HG03064 (cell line): ENCODE measurements around the gene IGLL1.
"Not testable (repeated sequence)": the region's sequence is repeated elsewhere in the genome, so short reads cannot be mapped to it uniquely, and the experiment has no call there.

Experiments used
- ATAC-seq: cut with Tn5 transposase; IDR thresholded peaks from one replicate; pipeline ENCODE4 v1.9.1; 2021; ENCODE audit warnings: low read depth; ENCODE audit not compliant: unreplicated experiment

The IGLL1 gene

DNA sequence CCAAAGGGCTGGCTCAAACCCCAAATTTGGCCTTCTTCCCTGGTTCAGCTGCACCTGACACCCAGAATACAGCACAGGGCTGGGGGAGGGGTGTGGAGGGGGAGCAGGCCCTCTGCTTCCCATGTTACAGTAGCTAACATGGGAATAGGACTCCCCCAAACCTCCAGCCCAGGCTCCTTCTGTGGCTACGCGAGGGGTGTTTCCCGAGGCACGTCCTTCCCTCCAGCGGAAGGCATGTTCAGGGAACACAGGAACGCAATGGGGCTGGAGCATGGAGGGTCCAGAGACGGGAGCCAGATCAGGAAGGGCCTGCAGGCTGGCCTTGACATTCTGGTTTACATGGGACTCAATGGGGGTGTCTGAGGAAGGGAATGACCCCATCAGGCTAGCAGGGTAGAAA is 11.8 kb upstream of the IGLL1 start:
- no peak for ATAC-seq

DNA sequence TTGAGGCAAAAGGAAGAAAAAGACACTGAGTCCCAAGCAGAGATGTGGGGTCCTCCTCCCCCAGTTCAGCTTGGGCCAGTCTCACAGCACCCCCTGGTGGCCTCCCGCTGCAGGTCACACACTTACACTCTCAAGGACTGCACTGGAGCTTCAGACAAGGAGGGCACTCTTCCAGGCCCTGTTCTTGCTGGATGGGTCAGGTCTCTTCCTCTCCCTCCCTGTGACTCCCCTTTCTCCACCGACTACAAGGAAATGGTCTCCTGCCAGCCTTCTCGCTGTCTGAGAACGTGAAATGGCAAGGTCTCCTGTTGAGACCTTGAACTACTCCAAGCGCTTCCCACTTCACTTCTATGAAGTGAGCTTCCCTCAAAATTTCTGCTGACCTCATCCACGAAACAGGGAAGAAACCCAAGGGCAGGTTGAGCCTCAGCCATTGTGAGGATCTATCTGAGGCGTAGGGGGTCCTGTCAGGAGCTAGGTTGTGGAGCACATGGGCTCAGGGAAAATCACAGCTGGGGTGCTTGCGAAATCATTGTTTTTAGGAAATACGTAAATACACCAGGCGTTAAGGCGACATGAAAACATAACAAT is 11.2 kb upstream of the IGLL1 start:
- ATAC-seq = no peak

DNA sequence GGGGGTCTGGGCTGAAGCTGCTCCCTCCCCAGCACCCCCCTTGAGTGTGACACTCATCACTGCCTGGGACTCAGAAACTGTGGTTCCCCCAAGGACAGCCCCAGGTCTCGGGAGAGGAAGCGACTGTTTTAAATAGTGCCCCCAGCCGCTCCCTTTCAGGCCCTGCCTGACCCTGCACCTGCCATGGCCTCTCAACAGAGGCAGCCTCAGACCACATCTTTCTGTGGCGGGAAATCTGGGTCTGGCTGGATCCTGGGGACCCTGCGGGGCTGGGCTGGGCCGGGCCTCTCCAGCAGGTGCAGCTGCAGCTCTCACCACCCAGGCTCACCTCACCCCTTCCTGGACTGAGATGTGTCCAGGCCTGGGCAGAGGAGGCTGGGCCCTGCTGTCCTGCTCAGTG is 3.7 kb upstream of the IGLL1 start:
- ATAC-seq = no peak

DNA sequence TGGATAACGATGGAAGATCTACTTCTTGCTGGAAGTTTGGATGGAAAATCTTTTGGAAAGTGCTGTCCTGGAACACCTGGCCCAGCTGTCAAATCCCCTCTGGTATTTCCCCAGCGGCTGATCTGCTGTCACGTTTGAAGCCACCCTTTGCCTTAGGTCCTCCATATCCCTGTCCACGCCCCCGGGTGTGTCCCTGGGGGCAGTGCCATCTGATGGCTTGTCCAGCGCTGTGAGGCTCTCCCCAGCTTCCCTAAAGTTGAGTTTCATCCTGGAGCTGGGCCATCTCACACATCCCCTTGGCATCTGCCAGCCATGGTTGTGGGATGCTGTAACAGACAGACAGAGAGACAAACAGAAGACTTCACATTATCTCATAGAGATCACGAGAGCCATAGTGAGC is 3.1 kb upstream of the IGLL1 start:
- no peak for ATAC-seq

DNA sequence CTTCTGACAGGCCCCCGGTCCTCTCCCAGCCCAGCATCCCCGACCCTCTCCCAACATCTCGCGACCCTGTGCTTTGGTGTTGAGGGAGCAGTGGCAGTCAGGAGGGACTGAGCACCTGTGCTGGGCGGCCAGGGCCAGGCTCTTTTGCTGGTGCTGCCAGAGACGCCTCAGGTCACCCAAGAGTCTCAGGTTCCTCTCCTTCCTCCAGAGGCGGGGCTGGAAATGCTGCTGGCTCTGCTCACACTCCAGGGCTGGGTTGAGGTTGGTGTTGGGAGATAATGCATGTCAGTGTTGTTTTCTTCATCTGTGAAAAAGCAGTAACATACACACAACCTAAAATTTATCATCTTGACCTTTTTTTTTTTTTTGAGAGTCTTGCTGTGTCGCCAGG is 1.2 kb upstream of the IGLL1 start:
- no peak for ATAC-seq

DNA sequence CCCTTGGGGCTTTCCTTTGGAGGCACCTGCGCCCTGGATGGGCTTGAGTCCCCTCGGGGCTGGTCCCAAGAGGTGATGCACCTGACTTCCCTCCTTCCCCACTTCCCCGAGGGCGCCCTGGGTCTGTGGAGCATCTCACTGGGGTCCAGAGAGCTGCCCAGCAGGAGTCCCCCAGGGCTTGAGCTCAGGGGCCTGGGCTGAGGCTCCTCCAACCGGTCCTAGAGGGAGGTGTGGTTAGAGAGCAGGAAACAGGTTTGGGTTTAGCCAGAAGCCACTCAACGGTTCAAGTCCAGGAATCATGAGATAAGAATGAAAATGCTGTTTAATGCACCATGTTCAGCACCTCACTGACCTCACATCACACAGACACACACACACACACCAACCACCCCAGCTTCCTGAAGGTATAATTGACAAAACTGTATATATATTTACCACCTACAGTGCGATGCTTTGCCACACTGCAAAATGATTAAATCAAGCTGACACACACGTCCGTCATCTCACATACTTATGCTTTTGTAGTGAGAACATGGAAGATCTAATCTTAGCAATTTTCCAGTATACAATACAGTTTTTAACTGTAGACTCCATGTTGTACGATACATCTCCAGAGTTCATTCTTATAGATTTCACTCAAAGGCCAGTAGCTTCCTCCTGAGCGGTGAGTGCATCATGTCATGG is 628 bp upstream of the IGLL1 start:
- ATAC-seq = no peak

DNA sequence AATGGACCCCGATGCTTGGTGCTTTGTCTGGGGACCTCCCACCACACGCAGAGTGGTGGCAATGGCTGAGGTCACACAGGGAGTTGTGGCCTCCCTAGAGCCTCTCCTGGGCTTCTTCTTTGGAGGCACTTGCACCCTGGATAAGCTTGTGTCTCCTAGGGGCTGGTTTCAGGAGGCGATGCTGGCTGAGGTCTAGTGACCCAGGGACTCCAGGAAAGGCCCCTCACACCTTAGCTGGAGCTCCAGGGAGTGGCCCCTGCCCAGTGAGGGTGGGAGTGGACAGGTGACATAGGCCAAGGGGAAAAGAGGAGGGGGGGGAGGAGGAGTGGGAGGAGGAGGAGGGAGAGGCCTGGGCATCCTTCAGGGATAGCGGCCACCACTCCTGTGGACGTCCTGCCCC is 810 bp downstream of the IGLL1 start:
- no peak for ATAC-seq

DNA sequence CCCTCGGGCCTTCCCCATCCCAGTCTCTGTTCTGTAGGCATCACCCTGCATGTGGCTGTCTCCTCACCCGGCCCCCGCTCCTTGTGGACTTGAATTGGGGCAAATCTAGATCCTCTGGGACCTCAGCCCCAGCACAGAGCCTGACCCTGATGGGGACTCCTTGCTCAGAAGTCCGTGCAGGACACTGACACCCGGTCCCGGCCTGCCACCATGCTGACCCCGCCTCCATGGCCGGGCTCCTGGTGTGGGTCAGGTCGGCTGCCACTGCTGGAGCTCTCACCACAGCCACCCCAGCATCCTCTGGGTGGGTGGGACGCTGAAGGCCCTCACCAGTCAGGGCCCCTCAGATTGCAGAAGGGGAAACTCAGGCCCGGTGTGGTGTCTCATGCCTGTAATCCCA is 1.8 kb downstream of the IGLL1 start:
- no peak for ATAC-seq

DNA sequence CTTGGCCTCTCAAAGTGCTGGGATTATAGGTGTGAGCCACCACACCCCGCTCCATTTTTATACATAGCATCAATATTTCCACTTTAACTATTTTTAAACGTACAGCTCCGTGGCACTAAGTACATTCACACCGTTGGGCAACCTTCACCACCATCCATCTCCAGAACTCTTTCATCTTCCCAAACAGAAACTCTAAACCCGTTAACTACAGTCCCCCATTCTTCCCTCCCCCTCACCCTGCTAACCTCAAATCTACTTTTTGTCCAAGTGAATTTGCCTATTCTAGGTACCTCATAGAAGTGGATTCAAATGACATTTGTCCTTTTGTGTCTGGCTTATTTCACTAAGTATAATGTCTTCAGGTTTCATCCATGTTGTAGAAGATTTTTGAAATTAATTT is 3.4 kb downstream of the IGLL1 start:
- ATAC-seq = no peak

DNA sequence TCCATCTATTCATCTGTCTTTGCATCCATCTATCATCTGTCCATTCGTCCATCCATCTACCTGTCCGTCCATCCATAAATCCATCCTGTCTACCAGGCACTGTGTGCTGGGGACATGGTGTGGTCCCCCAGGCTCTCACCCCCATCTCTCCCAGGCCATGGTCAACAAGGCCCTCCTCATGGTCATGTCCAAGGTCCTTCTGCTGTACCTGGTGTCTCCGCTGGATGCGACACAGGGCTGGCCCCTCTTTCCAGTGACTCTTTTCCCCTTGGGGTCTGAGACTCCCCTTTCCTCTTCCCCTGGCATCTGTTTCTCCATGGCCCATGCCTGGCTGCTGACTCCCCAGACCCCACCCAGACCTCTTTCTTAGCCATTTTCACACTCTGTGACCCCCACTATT is 4.5 kb downstream of the IGLL1 start:
- no peak for ATAC-seq

DNA sequence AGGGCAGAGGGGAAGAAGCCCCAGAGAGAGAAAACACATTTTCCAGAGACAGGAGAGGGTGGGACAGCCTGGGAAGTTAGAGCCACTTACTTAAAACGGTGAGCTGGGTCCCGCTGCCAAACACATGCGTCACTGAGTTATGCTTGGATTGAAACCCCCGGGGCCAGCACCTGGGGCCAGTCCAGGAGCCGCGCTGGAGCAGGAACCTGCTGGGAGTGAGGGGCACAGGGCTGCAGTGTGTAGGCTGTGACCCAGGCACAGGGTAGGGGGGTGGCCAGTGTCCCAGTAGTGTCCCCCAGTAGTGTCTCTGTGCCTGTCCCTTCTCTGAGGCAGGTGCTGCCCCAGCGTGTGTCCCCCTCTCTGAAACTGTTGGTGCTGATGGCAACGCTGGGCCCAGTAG is 5.2 kb downstream of the IGLL1 start:
- ATAC-seq = no peak

DNA sequence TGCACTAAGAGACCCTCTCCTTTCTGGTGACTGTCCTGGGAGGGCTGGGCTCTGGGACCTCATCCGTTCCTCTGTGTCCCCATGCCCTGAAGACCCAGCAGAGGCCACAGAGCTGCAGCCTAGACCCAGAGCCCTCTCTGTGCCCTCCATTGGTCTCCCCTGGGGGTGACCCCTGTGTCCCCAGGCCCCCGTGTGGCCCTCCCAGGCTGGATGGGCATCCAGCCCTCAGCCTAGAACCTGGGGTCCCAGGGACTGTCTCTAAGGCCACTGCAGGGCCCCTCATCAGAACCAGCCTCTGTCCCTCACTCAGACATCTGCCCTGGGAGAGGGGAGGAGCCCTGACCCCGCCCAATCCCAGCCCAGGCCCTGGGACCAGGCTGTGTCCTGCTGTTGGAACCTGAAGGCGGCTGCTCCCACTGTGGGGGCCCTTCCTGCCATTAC is 5.7 kb downstream of the IGLL1 start:
- ATAC-seq = no peak

DNA sequence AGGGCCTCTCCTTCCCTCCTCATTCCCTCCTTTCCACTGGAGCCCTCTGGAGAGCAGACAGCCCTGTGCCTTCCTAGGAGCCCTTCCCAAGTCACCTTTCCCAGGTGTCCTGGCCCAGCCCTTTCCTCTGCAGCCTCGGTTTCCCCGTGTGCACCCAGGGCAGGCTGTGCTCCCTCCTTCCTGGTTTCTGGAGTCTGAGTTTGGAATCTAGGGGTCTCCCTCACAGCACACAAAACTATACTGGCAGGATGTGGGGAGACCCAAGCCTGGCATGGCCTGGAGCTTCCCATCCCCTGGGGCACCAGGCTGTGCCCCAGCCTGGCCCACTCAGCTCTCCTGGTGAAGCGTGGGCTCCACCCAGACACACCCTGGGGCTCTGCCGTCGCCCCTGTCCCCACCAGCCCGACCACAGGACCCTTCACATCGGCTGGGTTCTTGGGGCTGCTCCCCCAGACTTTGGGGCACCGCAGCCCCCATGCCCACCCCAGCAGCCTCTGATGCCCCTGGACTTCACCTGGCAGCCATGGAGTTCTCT is 6.3 kb downstream of the IGLL1 start:
- ATAC-seq = not testable (repeated sequence)

DNA sequence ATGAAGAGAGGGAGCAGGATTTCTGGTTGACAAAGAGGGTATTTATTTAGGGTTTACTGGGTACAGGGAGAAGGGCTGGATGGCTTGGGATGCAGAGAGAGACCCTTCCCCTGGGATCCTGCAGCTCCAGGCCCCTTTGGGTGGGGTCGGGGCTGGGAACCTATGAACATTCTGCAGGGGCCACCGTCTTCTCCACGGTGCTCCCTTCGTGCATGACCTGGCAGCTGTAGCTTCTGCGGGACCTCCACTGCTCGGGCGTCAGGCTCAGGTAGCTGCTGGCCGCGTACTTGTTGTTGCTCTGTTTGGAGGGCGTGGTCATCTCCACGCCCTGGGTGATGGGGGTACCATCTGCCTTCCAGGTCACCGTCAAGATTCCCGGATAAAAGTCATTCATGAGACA is 7.0 kb downstream of the IGLL1 start:
- ATAC-seq = not testable (repeated sequence)

DNA sequence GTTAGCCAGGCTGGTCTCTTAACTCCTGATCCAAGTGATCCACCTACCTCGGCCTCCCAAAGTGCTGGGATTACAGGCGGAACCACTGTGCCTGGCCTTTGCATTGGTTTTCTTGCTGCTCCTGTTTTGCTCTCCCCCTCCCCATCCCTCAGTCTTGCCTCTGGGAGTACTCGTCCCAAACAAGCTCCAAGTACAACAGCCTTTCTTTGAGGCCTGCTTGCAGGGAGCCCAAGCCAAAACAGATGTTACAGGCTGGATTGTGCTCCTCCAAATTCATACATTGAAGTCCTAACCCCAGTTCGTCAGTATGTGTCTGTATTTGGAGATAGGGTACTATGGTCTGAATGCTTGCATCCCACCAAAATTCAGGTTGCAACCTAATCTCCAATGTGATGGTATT is 8.6 kb downstream of the IGLL1 start:
- ATAC-seq = no peak

DNA sequence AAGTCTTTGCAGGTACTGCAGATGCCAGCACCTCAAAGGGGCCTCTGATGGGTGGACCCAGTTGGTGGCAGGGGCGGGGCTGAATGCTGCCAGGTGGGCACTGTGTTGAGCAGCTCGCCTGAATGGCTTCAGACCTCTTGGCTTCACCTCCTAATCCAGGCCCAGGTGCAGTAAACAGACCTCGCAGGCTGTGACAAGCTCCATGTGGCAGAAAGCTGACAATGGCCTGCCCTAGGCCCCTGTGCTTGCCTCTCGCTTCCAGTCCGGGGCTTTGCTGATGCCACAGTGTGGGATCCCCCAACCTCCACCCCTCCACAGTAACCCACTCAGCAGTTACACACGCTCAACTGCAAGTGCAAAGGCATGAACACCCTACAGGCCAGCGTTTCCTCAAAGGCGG is 9.4 kb downstream of the IGLL1 start:
- ATAC-seq = no peak

DNA sequence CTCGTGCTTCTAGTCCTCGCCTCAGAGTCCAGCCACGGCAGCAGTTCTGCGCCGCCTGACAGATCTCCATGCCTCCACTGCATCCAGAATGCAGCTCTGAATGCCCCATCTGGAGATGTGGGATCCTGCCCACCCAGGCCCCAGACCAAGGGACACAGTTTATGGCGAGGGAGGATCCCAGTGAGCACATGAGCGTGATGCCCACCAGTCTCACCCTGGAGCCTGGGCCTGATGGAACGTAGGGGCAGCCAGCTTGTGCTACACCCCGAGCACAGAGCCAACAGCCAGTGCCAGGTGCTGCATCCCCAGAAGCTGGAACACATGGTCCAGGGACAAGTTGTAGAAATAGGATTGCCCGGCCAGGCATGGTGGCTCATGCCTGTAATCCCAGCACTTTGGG is 10.4 kb downstream of the IGLL1 start:
- ATAC-seq = no peak

DNA sequence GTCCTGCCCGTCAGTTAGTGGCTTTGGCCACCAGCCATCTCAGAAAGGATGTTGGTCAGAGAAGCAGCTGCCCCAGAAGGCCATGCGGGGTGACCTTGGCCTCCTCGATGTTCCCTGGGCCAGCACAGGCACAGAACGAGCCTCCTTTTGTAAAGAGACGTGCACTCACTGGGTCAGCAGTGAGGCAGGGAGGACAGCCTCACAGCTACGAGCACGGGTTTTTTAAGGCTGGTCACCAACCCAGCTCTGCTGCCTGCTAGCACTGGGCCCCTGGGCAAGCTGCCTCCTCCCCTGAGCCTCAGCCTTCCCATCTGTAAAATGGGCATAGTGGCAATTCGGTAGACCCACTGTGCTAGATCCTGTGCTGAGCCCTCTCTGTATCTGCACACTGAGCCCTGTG is 10.8 kb downstream of the IGLL1 start:
- no peak for ATAC-seq

DNA sequence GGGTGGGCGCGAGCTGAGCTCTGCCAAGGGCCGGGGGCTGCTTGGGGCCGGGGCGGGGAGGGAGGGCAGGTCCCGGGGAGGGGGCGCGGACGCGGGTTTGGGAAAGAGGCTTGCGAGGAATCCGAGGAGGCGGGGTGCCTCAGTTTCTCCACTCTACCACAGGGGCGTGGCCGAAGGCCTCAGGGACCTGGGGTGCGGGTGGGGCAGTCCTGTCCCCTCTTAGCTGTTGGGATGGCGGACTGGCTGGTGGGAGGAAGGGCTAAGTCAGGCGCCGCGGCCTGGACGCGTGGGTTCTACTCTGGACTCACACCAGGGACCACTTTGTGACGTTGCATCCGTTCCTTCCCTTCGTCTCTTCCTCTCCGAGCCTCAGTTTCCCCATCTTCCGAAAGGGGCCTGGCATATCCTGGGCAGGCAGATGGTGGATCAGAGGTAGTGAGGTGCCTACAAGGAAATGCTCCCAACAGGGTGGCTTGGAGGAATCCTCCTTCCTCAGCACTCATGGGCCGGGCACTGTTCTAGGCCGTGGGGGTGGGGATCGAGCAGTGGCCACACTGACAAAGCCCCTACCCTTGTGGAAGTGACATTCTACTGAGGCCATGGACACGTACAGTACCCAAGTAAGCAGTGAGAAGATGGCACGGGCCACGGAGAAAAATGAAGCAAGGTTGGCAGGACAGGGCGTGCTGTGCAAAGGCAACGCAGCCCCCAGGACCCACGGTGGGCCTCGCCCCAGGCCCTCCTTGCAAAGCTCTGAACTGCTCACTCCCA is 13.2 kb downstream of the IGLL1 start:
- ATAC-seq = no peak

DNA sequence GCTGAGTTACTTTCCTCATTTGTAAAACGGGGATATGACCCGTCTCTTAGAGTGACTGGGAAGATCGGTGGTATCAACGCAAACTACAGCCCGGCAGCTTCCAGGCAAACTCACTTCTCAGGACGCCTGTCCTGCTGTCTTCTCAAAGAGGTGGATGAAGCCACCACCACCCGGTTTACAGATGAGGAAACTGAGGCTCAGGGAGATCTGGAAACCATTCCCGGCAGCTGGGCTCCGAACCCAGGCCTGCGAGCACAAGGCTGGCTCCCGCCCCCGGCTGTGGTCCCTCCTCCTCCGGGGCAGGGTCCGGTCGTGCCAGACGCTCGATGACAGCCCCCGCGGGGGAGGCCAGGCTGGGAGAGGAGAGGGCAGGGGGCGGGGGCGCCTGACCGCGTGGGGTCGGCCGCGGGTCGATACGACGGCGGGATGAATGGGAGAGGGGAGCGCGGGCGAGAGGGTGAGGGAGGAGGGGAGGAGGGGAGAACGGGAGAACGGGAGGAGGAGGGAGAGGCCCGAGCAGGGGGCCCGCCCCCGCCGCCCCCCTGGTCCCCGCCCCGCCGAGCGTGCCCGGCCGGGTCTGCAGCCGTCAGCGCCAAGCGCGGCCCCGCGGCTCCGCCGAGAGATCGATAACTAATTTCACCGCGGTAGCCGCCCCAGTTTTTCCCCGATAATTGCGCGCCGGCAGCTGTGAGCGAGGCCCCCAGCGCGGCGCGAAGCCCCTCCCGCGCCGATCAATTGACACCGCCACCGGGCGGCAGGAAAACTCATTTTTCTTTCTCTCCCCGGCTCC is 14.0 kb downstream of the IGLL1 start:
- ATAC-seq = no peak
